Measurements from ENCODE around the gene COX20.

DNA sequence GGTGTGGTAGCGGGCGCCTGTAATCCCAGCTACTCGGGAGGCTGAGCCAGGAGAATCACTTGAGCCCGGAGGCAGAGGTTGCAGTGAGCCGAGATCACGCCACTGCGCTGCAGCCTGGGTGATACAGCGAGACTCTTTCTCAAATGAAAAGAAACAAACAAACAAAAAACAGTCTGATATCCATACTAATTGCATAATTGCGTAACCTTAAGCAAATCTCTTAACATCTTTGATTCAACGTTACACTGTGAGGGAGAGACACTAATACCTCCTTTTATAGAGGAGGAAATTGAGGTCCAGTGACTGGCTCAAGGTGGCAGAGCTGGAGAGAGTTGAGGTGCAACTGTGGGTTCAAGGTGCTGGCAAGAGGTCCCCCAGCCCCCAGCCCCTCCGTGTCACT is 12.6 kb upstream of the COX20 start:
- TF ChIP-seq TAF1 (IDR thresholded peaks at IDR 0.05; ENCODE audit: borderline replicate concordance, insufficient read depth, low read length) (no peak), POLR2AphosphoS5 (IDR thresholded peaks at IDR 0.05; ENCODE audit: low read depth, low read length) (no peak), SIN3A (IDR thresholded peaks at IDR 0.05; ENCODE audit: borderline replicate concordance, insufficient read depth, low read length) (no peak)
- TF ChIP-seq, protein P1, sequence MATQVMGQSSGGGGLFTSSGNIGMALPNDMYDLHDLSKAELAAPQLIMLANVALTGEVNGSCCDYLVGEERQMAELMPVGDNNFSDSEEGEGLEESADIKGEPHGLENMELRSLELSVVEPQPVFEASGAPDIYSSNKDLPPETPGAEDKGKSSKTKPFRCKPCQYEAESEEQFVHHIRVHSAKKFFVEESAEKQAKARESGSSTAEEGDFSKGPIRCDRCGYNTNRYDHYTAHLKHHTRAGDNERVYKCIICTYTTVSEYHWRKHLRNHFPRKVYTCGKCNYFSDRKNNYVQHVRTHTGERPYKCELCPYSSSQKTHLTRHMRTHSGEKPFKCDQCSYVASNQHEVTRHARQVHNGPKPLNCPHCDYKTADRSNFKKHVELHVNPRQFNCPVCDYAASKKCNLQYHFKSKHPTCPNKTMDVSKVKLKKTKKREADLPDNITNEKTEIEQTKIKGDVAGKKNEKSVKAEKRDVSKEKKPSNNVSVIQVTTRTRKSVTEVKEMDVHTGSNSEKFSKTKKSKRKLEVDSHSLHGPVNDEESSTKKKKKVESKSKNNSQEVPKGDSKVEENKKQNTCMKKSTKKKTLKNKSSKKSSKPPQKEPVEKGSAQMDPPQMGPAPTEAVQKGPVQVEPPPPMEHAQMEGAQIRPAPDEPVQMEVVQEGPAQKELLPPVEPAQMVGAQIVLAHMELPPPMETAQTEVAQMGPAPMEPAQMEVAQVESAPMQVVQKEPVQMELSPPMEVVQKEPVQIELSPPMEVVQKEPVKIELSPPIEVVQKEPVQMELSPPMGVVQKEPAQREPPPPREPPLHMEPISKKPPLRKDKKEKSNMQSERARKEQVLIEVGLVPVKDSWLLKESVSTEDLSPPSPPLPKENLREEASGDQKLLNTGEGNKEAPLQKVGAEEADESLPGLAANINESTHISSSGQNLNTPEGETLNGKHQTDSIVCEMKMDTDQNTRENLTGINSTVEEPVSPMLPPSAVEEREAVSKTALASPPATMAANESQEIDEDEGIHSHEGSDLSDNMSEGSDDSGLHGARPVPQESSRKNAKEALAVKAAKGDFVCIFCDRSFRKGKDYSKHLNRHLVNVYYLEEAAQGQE (IDR thresholded peaks at IDR 0.05; ENCODE audit: insufficient read depth in 1 of 2, low read depth in 2 of 2, low read length in 2 of 2) = no peak
